GM10248 (cell line): ENCODE measurements around the gene POLR3E.

Experiments used
- CTCF ChIA-PET: fragments of 300-600 bp; sonication (Branson Sonifier 250); formaldehyde crosslinking; extraction: SDS; loops from one replicate; lab custom pipeline; 2021; ENCODE audit warnings: antibody characterized with exemption; lab: Yijun Ruan, JAX
- POLR2A ChIA-PET: fragments of 350-650 bp; sonication (Branson Sonifier 250); formaldehyde crosslinking; extraction: SDS; loops from one replicate; lab custom pipeline; 2020; ENCODE audit warnings: antibody characterized with exemption; lab: Yijun Ruan, JAX
- DNase-seq: peaks from one replicate; pipeline ENCODE4 v3.0.0; 2012; ENCODE audit errors: extremely low spot score
- CTCF ChIP-seq: IDR thresholded peaks from 2 replicates; pipeline ENCODE4 v1.5.1; 2012; ENCODE audit warnings: mild to moderate bottlenecking, low read depth; ENCODE audit errors: extremely low read depth, missing control alignments, control extremely low read depth

Gene POLR3E

GRCh38 chr16:22335668-22336246 lies 38.5 kb downstream of the POLR3E start:
- DNase-seq, result no peak
- POLR2A ChIA-PET, result interaction anchor here (0.7 kb wide), 1 partner anchor 19 kb away, joined by 5 read pairs; no protein-coding TSS in a partner anchor
- CTCF ChIA-PET, result interaction anchor here (1.1 to 3.0 kb wide), 2 partner anchors 11 to 15 kb away, joined by 3 to 10 read pairs; no protein-coding TSS in a partner anchor
- no peak for TF ChIP-seq CTCF

DNA sequence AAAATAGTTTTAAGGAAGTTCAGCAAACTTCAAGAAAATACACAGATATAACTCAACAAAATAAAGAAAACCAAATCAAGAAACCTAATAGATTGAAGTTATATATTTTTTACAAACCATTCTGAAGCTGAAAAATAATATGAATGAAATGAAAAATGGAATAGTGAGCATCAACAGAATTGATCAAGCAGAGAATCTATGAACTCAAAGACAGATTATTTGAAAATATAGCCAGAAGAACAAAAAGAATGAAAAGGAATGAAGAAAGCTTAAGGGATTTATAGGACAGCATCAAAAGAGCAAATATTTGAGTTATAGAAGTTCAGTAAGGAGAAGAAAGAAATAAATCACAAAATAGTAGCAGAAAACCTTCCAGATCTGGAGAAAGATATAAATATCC lies 39.4 kb downstream of the POLR3E start:
- ChIA-PET POLR2A (no interaction called here), CTCF (interaction anchor here (1.2 to 3.0 kb wide), 4 partner anchors 10 to 37 kb away, joined by 4 to 10 read pairs (median 6); no protein-coding TSS in a partner anchor)
- no peak for DNase-seq
- TF ChIP-seq CTCF, result no peak

DNA sequence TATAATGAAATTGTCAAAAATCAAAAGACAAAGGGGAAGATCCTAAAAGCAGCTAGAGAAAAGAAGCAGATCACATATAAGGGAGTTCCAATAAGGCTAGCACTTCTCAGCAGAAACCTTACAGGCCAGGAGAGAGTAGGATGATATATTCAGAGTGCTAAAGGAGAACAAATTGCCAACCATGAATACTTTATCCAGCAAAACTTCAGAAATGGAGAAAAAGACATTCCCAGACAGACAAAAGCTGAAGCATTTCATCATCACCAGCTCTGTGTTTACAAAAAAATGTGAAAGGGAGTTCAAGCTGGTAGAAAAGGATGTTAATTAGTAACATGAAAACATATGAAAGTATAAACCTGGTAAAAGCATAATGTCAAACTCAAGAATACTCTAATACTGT lies 39.8 kb downstream of the POLR3E start:
- DNase-seq, result no peak
- no peak for TF ChIP-seq CTCF
- CTCF ChIA-PET, result interaction anchor here (1.2 to 3.0 kb wide), 4 partner anchors 10 to 37 kb away, joined by 4 to 10 read pairs (median 6); no protein-coding TSS in a partner anchor
- POLR2A ChIA-PET, result no interaction called here

DNA sequence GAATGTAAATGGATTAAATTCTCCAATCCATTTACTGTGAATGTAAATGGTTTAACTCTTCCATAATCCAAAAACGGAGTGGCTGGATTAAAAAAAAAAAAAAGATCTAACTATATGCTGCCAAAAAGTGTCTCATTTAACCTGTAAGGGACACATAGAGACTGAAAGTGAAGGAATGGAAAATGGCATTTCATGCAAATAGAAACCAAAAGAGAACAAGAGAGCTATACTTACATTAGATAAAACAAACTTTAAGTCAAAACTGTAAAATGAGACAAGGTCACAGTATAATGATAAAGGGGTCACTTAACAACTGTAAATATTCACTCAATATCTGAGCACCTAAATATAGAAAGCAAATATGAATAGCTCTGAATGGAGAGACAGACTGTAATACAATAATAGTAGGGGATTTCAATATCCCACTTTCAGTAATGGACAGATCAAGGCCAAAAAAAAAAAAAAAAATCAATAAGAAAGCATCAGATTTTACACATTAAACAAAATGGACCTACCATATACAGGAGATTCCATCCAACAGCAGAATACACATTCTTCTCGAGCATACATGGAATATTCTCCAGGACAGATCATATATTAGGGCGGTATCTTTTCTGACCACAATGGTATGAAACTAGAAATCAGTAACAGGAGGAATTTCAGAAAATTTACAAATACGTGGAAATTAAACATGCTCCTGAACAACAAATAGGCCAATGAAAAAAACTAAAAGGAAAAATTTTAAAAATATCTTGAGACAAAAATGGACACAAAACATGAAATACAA lies 40.8 kb downstream of the POLR3E start:
- CTCF ChIA-PET, result interaction anchor here (1.0 to 3.3 kb wide), 6 partner anchors 9 to 65 kb away, joined by 3 to 10 read pairs (median 6); no protein-coding TSS in a partner anchor
- TF ChIP-seq CTCF, result no peak
- POLR2A ChIA-PET, result no interaction called here
- DNase-seq, result no peak

- DNase-seq, result no peak
- no peak for TF ChIP-seq CTCF
- ChIA-PET CTCF (no interaction called here), POLR2A (interaction anchor here (0.7 kb wide), 1 partner anchor 11 kb away, joined by 8 read pairs; no protein-coding TSS in a partner anchor)
These were observed 43.7 kb downstream of the POLR3E start for GRCh38 chr16:22340945-22341344.

- ChIA-PET POLR2A (no interaction called here), CTCF (interaction anchor here (1.2 kb wide), 1 partner anchor 23 kb away, joined by 5 read pairs; no protein-coding TSS in a partner anchor)
- no peak for DNase-seq
- TF ChIP-seq CTCF, result no peak
These were observed 44.9 kb downstream of the POLR3E start for GRCh38 chr16:22342082-22342481.
